CD14-positive monocyte (primary cell): ENCODE results near the gene WWOX. TPM values are rescaled to one million over a fixed set of nuclear protein-coding genes. Genes with fewer than 3 reads are reported as not detected.

ENCODE experiments used
- DNase-seq, 3 donors: peaks; one replicate each; pipeline ENCODE4 v3.0.0-alpha.2; 2011 to 2022
- H2AFZ ChIP-seq: 2 replicates; pipeline ENCODE4 v1.6.0; 2012; ENCODE audit warnings: mild to moderate bottlenecking, low read depth, low read length, inconsistent platforms; ENCODE audit not compliant: insufficient read depth, poor library complexity, severe bottlenecking
- H3K27ac ChIP-seq, 2 donors: 1 replicate in 1 of 2; 2 replicates in 1 of 2; pipeline ENCODE4 v1.5.1; 2012 to 2013; ENCODE audit warnings: low read length in 2 of 2, control low read depth in 1 of 2, inconsistent platforms in 1 of 2, low read depth in 1 of 2, mild to moderate bottlenecking in 1 of 2
- H3K27me3 ChIP-seq, 2 donors: one replicate each; pipeline versions ENCODE4 v1.6.0 to v1.6.1; 2011 to 2013; ENCODE audit warnings: low read length in 2 of 2; ENCODE audit not compliant: control insufficient read depth in 2 of 2, insufficient read depth in 2 of 2
- H3K36me3 ChIP-seq, 2 donors: replicated peaks in 1 of 2; 1 replicate in 1 of 2; 2 replicates in 1 of 2; pipeline versions ENCODE4 v1.5.1 to v1.6.1; 2012 to 2013; ENCODE audit warnings: low read length in 2 of 2, control low read depth in 1 of 2, inconsistent platforms in 1 of 2, mild to moderate bottlenecking in 1 of 2; ENCODE audit not compliant: insufficient read depth in 2 of 2, control insufficient read depth in 1 of 2
- H3K4me1 ChIP-seq, 2 donors: 1 replicate in 1 of 2; 2 replicates in 1 of 2; pipeline versions ENCODE4 v1.5.1 to v1.6.1; 2012 to 2013; ENCODE audit warnings: low read length in 2 of 2, control low read depth in 1 of 2, inconsistent platforms in 1 of 2, mild to moderate bottlenecking in 1 of 2, moderate library complexity in 1 of 2; ENCODE audit not compliant: insufficient read depth in 2 of 2, control insufficient read depth in 1 of 2
- H3K4me2 ChIP-seq: replicated peaks from 2 replicates; pipeline ENCODE3; 2012; ENCODE audit warnings: low read length, moderate library complexity, mild to moderate bottlenecking; ENCODE audit not compliant: poor library complexity, severe bottlenecking; ENCODE audit errors: extremely low read depth
- H3K4me3 ChIP-seq, 3 experiments: fragments of 200-600 bp in 1 of 3; sonication (generic) in 1 of 3; replicated peaks in 1 of 3; 1 replicate in 2 of 3; 2 replicates in 1 of 3; pipeline ENCODE4 v1.5.1; 2011 to 2013; ENCODE audit warnings: low read length in 3 of 3, mild to moderate bottlenecking in 3 of 3, control low read depth in 2 of 3, low read depth in 2 of 3, inconsistent platforms in 1 of 3, moderate library complexity in 1 of 3
- H3K79me2 ChIP-seq: 2 replicates; pipeline ENCODE4 v1.6.0; 2012; ENCODE audit warnings: mild to moderate bottlenecking, control low read depth, inconsistent platforms, low read length, moderate library complexity; ENCODE audit not compliant: insufficient read depth
- H3K9ac ChIP-seq: 2 replicates; pipeline ENCODE4 v1.6.0; 2017; ENCODE audit warnings: low read length, mild to moderate bottlenecking; ENCODE audit not compliant: insufficient read depth, poor library complexity, severe bottlenecking
- H3K9me3 ChIP-seq, 2 donors: replicated peaks in 1 of 2; 1 replicate in 1 of 2; 2 replicates in 1 of 2; pipeline versions ENCODE4 v1.5.1 to v1.6.1; 2012 to 2013; ENCODE audit warnings: low read length in 2 of 2, control low read depth in 1 of 2; ENCODE audit not compliant: control insufficient read depth in 1 of 2, insufficient read depth in 1 of 2
- H4K20me1 ChIP-seq: 2 replicates; pipeline ENCODE4 v1.6.0; 2012; ENCODE audit warnings: mild to moderate bottlenecking, low read length, control low read depth, moderate library complexity; ENCODE audit not compliant: insufficient read depth
- H3K27ac Mint-ChIP-seq, 7 donors: one replicate each; pipeline ENCODE4 v1.8.0; 2020; ENCODE audit warnings: mild to moderate bottlenecking in 7 of 7, mixed read lengths in 7 of 7, moderate library complexity in 6 of 7, inconsistent platforms in 2 of 7
- H3K27me3 Mint-ChIP-seq, 3 donors: one replicate each; pipeline ENCODE4 v1.8.0; 2021 to 2022; ENCODE audit warnings: low read depth in 3 of 3, mild to moderate bottlenecking in 3 of 3, mixed read lengths in 3 of 3, moderate library complexity in 3 of 3, inconsistent platforms in 1 of 3
- H3K36me3 Mint-ChIP-seq, 2 donors: one replicate each; pipeline ENCODE4 v1.8.0; 2020; ENCODE audit warnings: mixed read lengths in 2 of 2, inconsistent platforms in 1 of 2, mild to moderate bottlenecking in 1 of 2
- H3K4me1 Mint-ChIP-seq: one replicate; pipeline ENCODE4 v1.8.0; 2020; ENCODE audit warnings: mild to moderate bottlenecking, mixed read lengths
- H3K4me3 Mint-ChIP-seq, 2 donors: one replicate each; pipeline ENCODE4 v1.8.0; 2020; ENCODE audit warnings: mild to moderate bottlenecking in 2 of 2, mixed read lengths in 2 of 2, moderate library complexity in 1 of 2
- H3K9me3 Mint-ChIP-seq, 7 donors: one replicate each; pipeline ENCODE4 v1.8.0; 2020 to 2022; ENCODE audit warnings: mixed read lengths in 7 of 7, mild to moderate bottlenecking in 6 of 7, moderate library complexity in 6 of 7, inconsistent platforms in 2 of 7
- WGBS: methylation state at CpG from one replicate; pipeline ENCODE4 v1.1.5; 2013; ENCODE audit warnings: missing lambda C conversion rate; ENCODE audit not compliant: insufficient coverage; 5-methylcytosine and 5-hydroxymethylcytosine counted together
- intact Hi-C, 2 donors: fragments of 100-400 bp; cut with micrococcal nuclease; formaldehyde crosslinking; loops; one replicate each; pipeline versions ENCODE4 v1.15.0 to v1.15.1; 2023
- polyA plus RNA-seq, 3 donors: library from polyadenylated mRNA; depleted of rRNA in 1 of 3; unstranded in 2 of 3; stranded (reverse) in 1 of 3; fragments of 300-500 nt in 2 of 3; fragments of >200 nt in 1 of 3; fragmentation: Illumina TruSeq in 2 of 3; gene quantifications; 1 replicate in 2 of 3; 2 replicates in 1 of 3; pipeline ENCODE4 v1.2.3, GENCODE V29; 2012 to 2021
- TF ChIP-seq, protein P1 (sequence below): fragments of 200-600 bp; IDR thresholded peaks from one replicate; pipeline ENCODE4 v1.8.0; 2022; ENCODE audit warnings: antibody characterized with exemption, mild to moderate bottlenecking

WWOX gene
- polyA plus RNA-seq, 3 donors, result 4.0 to 7.0 (median 6.3) TPM

GRCh38 chr16:78596348-78596995 is 497.0 kb downstream of the WWOX start:
- Histone ChIP-seq H3K79me2 (no peaks in the 10 kb centered on the region), H3K9ac (no peak overlapping the region), H3K9me3 (no peaks in the 10 kb centered on the region), H3K4me2 (no peak overlapping the region), H2AFZ (no peak overlapping the region), H3K4me3 (no peak overlapping the region), H3K36me3 (no peaks in the 10 kb centered on the region), H4K20me1 (no peaks in the 10 kb centered on the region), H3K27ac (no peak overlapping the region), H3K27me3 (no peaks in the 10 kb centered on the region), H3K4me1 (no peaks in the 10 kb centered on the region)
- no peaks in the 10 kb centered on the region for H3K36me3 Mint-ChIP-seq
- H3K27me3 Mint-ChIP-seq, result peaks cover 0 to 1% (median 0%) of the 10 kb centered on the region in 3 donors
- H3K4me1 Mint-ChIP-seq, result no peaks in the 10 kb centered on the region
- TF ChIP-seq, protein P1, sequence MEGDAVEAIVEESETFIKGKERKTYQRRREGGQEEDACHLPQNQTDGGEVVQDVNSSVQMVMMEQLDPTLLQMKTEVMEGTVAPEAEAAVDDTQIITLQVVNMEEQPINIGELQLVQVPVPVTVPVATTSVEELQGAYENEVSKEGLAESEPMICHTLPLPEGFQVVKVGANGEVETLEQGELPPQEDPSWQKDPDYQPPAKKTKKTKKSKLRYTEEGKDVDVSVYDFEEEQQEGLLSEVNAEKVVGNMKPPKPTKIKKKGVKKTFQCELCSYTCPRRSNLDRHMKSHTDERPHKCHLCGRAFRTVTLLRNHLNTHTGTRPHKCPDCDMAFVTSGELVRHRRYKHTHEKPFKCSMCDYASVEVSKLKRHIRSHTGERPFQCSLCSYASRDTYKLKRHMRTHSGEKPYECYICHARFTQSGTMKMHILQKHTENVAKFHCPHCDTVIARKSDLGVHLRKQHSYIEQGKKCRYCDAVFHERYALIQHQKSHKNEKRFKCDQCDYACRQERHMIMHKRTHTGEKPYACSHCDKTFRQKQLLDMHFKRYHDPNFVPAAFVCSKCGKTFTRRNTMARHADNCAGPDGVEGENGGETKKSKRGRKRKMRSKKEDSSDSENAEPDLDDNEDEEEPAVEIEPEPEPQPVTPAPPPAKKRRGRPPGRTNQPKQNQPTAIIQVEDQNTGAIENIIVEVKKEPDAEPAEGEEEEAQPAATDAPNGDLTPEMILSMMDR, result no peak
- peaks cover 0 to 2% (median 0%) of the 10 kb centered on the region in 7 donors for H3K9me3 Mint-ChIP-seq
- DNase-seq, result no peak
- no peak overlapping the region for H3K4me3 Mint-ChIP-seq
- 97% methylated on average over 7 of the region's 10 CpGs for WGBS
- no peak overlapping the region for H3K27ac Mint-ChIP-seq
- intact Hi-C loops, result no loop called here

GRCh38 chr16:78596996-78597422 is 497.6 kb downstream of the WWOX start:
- Mint-ChIP-seq H3K27ac (no peak overlapping the region), H3K27me3 (peaks cover 0 to 1% (median 0%) of the 10 kb centered on the region in 3 donors), H3K9me3 (peaks cover 0 to 2% (median 0%) of the 10 kb centered on the region in 7 donors), H3K4me3 (no peak overlapping the region), H3K4me1 (no peaks in the 10 kb centered on the region), H3K36me3 (no peaks in the 10 kb centered on the region)
- no peak overlapping the region for H2AFZ ChIP-seq
- no peaks in the 10 kb centered on the region for H3K4me1 ChIP-seq
- H3K4me2 ChIP-seq, result no peak overlapping the region
- intact Hi-C loops, result no loop called here
- no peaks in the 10 kb centered on the region for H3K27me3 ChIP-seq
- TF ChIP-seq, protein P1, result no peak
- 92% methylated on average over 3 of the region's 9 CpGs for WGBS
- H3K27ac ChIP-seq, result no peak overlapping the region
- H4K20me1 ChIP-seq, result no peaks in the 10 kb centered on the region
- DNase-seq, result no peak
- H3K4me3 ChIP-seq, result no peak overlapping the region
- H3K79me2 ChIP-seq, result no peaks in the 10 kb centered on the region
- no peaks in the 10 kb centered on the region for H3K36me3 ChIP-seq
- H3K9ac ChIP-seq, result no peak overlapping the region
- no peaks in the 10 kb centered on the region for H3K9me3 ChIP-seq
